Measurements from ENCODE around the gene FARP2. TPM values are rescaled to one million over a fixed set of nuclear protein-coding genes. Genes with fewer than 3 reads are reported as not detected.

The FARP2 gene
- total RNA-seq, 1 donor from 2014 or later, result 65.0 TPM

- Histone ChIP-seq H3K36me3 (ENCODE audit: insufficient read depth, low read length) (no peaks in the 10 kb centered on the region), H4K20me1 (ENCODE audit: insufficient read depth, low read length) (peaks cover 55% of the 10 kb centered on the region), H3K9ac (ENCODE audit: low read length) (peak overlapping the region; percentile 85), H3K4me3 (ENCODE audit: insufficient read depth, low read depth, low read length) (peak overlapping the region; percentile 83), H2AFZ (ENCODE audit: low read depth, low read length) (peak overlapping the region; percentile 13), H3K4me1 (ENCODE audit: insufficient read depth, low read length) (peaks cover 15% of the 10 kb centered on the region), H3K27me3 (ENCODE audit: insufficient read depth, low read length) (no peaks in the 10 kb centered on the region), H3K4me2 (ENCODE audit: low read length) (peak overlapping the region; percentile 95), H3K27ac (ENCODE audit: low read depth, low read length) (no peak overlapping the region), H3K9me3 (ENCODE audit: insufficient read depth, low read depth, low read length) (no peaks in the 10 kb centered on the region), H3K79me2 (ENCODE audit: insufficient read depth, low read length) (peaks cover 57% of the 10 kb centered on the region)
- Mint-ChIP-seq H3K36me3 (ENCODE audit: low read depth, unreplicated experiment) (peaks cover 9% of the 10 kb centered on the region), H3K4me1 (ENCODE audit: low read depth, unreplicated experiment) (peaks cover 19% of the 10 kb centered on the region), H3K4me3 (ENCODE audit: unreplicated experiment) (peak overlapping the region; percentile 98), H3K27me3 (ENCODE audit: low read depth, unreplicated experiment) (no peaks in the 10 kb centered on the region), H3K9me3 (ENCODE audit: unreplicated experiment) (peaks cover 4% of the 10 kb centered on the region), H3K27ac (ENCODE audit: unreplicated experiment) (peak overlapping the region; percentile 94)
- TF ChIP-seq EZH2 (IDR thresholded peaks at IDR 0.05; ENCODE audit: insufficient read depth, low read length) (no peak), CTCF (IDR thresholded peaks at IDR 0.05; ENCODE audit: insufficient read depth, low read depth, low read length) (no peak)
- no peak for DNase-seq (ENCODE audit: low read depth)
- FAIRE-seq, result no peak
Observed at GRCh38 chr2:241506793-241507429, 150.8 kb downstream of the FARP2 start.

GRCh38 chr2:241507430-241508239, 151.6 kb downstream of the FARP2 start:
- Histone ChIP-seq H3K27ac (ENCODE audit: low read depth, low read length) (peak overlapping the region; percentile 19), H3K79me2 (ENCODE audit: insufficient read depth, low read length) (peaks cover 50% of the 10 kb centered on the region)

More at GRCh38 chr2:241507430-241508239, 151.6 kb downstream of the FARP2 start:
- Histone ChIP-seq H3K9ac (ENCODE audit: low read length) (peak overlapping the region; percentile 85), H3K9me3 (ENCODE audit: insufficient read depth, low read depth, low read length) (no peaks in the 10 kb centered on the region), H3K36me3 (ENCODE audit: insufficient read depth, low read length) (no peaks in the 10 kb centered on the region), H3K4me2 (ENCODE audit: low read length) (peak overlapping the region; percentile 95), H2AFZ (ENCODE audit: low read depth, low read length) (peak overlapping the region; percentile 13), H3K27me3 (ENCODE audit: insufficient read depth, low read length) (no peaks in the 10 kb centered on the region), H4K20me1 (ENCODE audit: insufficient read depth, low read length) (peaks cover 48% of the 10 kb centered on the region), H3K4me3 (ENCODE audit: insufficient read depth, low read depth, low read length) (peak overlapping the region; percentile 83), H3K4me1 (ENCODE audit: insufficient read depth, low read length) (peaks cover 15% of the 10 kb centered on the region)
- Mint-ChIP-seq H3K9me3 (ENCODE audit: unreplicated experiment) (peaks cover 4% of the 10 kb centered on the region), H3K4me1 (ENCODE audit: low read depth, unreplicated experiment) (peaks cover 19% of the 10 kb centered on the region), H3K36me3 (ENCODE audit: low read depth, unreplicated experiment) (peaks cover 12% of the 10 kb centered on the region), H3K27ac (ENCODE audit: unreplicated experiment) (peak overlapping the region; percentile 94), H3K4me3 (ENCODE audit: unreplicated experiment) (peak overlapping the region; percentile 98), H3K27me3 (ENCODE audit: low read depth, unreplicated experiment) (no peaks in the 10 kb centered on the region)
- DNase-seq (ENCODE audit: low read depth), result no peak
- no peak for FAIRE-seq
- TF ChIP-seq CTCF (IDR thresholded peaks at IDR 0.05; ENCODE audit: insufficient read depth, low read depth, low read length), result no peak
- TF ChIP-seq EZH2 (IDR thresholded peaks at IDR 0.05; ENCODE audit: insufficient read depth, low read length), result no peak

All from astrocyte (in vitro differentiated cells and primary cell).